CD4-positive, alpha-beta T cell treated with Interferon alpha-2 for 1 hour (primary cell): ENCODE data around the gene IL4I1.

Source experiments
- DNase-seq, 2 donors: peaks; one replicate each; pipeline ENCODE4 v3.0.0-alpha.2; 2020 to 2022

IL4I1 gene

GRCh38 chr19:49849433-49850220, 47.1 kb downstream of the IL4I1 start:
- DNase-seq: no peak

DNA sequence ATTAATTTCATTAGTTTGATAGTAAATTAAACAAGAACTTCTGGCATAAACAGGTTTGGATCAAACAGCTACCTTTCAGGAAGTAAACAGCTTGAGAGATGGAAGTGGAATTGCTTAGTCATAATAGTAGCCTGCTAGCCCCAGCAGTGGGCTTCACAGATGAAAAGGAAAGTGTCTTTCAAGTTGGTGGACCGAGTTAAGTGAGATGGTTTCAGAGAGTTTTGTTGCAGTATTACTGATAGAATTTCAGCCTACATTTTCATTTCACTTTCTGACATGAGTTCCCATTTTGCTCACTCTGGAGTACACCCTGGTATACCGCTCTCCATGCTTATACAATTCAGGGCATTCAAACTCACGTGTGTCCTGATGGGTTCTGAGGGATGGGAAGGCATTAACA, 47.7 kb downstream of the IL4I1 start:
- DNase-seq: no peak

DNA sequence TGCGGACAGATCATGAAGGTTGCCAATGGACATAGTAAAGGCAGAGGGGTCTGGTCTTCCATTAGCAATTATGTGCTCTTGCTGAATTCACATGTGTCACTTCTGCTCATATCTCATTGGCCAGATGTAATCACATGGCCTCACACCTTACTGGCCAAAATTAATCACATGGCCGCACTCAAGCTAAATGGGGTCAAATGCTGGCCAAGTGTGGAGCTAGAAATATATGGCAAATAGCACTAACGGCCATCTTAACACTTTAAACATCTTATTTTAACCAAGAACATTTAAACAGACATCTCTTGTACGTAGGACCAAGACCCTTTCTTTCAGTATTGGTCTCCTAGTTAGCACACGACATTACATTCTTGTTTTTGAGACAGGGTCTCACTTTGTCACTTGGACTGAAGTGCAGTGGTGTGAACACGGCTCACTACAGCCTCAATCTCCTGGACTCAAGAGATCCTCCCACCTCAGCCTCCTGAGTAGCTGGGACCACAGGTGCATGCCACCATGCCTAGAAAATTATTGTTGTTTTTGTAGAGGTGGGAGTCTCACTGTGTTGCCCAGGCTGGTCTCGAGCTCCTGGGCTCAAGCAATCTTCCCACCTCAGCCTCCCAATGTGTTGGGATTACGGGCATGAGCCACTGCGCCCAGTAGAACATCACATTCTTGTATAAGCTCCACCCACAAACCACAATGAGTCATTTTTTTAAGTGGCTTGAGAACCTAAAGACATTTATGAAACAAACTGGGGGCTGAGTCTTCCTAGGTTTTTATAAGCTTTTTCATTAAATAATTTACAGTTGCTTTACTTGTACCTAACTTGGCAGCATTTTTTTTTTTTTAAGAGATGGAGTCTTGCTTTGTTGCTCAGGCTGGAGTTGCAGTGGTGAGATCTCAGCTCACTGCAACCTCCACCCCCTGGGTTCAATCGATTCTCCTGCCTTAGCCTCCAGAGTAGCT, 48.7 kb downstream of the IL4I1 start:
- peak in 1 of 2 donors; percentile 51 for DNase-seq

DNA sequence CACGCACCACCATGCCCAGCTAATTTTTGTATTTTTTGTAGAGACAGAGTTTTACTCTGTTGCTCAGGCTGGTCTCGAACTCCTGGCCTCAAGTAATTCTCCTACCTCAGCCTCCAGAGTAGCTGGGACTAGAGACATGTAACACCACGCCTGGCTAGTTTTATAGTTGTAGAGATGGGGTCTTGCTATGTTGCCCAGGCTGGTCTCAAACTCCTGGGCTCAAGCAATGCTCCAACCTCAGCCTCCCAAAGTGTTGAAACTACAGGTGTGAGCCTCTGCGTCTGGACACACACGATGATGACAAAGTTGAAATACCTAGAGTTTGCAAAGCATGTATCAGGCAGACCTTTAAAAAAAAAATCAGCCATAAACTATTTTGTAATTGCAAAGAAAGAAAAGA, 50.3 kb downstream of the IL4I1 start:
- no peak for DNase-seq

DNA sequence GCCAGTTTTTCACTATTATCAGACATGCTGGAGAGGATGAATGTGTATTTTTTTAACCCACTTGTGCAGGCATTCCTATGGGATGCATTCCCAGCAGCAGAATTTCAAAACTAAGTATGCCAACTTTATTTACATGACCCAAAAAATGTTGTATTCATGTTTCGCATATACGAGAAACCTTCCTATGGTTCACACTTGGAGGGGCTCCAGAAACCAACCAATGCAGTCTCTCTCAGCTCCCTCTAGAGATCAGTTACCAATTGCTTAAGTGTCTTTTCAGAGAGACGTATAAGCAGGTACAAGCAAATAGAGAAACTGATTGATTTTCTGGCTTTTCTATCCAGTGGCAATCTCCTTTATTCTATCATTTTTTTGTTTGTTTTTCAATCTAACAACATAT, 51.3 kb downstream of the IL4I1 start:
- no peak for DNase-seq

GRCh38 chr19:49844138-49845095, 52.3 kb downstream of the IL4I1 start:
- no peak for DNase-seq

GRCh38 chr19:49843265-49843664, 53.4 kb downstream of the IL4I1 start:
- DNase-seq: peak in 1 of 2 donors; percentile 40

GRCh38 chr19:49840736-49841249, 55.9 kb downstream of the IL4I1 start:
- DNase-seq: no peak

- DNase-seq: no peak
Observed at GRCh38 chr19:49840321-49840720, 56.4 kb downstream of the IL4I1 start.

DNA sequence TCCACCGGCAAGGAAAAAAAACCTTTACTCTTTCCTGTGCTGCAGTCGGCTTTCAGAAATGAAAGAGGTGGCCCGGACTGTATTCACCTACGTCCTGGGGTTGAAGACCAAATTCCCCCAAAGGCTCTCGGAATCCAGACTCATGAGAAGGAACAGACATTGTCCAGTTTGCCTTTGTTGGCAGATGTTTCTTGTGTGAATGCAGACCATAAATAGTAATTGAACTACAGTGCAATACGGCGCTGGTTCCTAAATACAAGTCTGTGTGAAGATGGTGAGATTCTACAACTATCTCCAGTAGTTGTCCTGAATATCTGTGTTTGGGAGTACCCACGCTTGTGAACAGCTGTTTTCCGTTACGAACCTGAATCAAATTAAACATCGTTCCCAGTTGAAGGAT, 57.0 kb downstream of the IL4I1 start:
- no peak for DNase-seq
